ENCODE measurements around the gene SH3RF3. TPM values are rescaled to one million over a fixed set of nuclear protein-coding genes. Genes with fewer than 3 reads are reported as not detected.

Gene SH3RF3
- total RNA-seq, 1 donor from 2014 or later: 1.3 TPM

DNA sequence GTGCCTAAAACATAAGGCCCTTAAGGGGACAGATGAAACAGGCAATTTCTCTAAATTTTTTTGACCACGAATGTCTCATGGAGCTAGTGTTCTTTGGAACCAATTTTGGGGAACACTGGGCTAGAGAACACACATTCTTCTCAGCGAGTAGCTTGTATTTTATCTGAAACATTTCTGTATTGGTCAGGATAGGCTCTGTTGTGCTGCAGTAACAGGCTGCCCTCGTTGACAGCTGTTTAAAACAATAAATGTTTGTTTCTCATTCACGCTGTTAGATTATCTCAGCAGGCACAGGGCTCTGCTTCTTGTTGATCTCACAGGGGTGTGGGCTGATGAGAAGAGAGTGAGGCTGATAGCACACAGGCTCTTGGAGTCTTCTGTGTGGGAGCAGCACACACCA lies 105.3 kb downstream of the SH3RF3 start:
- Mint-ChIP-seq H3K9me3 (ENCODE audit: low read depth) (peaks cover 3% of the 10 kb centered on the region), H3K4me1 (ENCODE audit: low read depth) (peaks cover 10% of the 10 kb centered on the region), H3K36me3 (ENCODE audit: insufficient read depth) (no peaks in the 10 kb centered on the region), H3K27me3 (peaks cover 4% of the 10 kb centered on the region), H3K4me3 (ENCODE audit: low read depth) (no peak overlapping the region), H3K27ac (no peak overlapping the region)
- no peak for DNase-seq (ENCODE audit: low spot score, unreplicated experiment)
- TF ChIP-seq, protein P1, sequence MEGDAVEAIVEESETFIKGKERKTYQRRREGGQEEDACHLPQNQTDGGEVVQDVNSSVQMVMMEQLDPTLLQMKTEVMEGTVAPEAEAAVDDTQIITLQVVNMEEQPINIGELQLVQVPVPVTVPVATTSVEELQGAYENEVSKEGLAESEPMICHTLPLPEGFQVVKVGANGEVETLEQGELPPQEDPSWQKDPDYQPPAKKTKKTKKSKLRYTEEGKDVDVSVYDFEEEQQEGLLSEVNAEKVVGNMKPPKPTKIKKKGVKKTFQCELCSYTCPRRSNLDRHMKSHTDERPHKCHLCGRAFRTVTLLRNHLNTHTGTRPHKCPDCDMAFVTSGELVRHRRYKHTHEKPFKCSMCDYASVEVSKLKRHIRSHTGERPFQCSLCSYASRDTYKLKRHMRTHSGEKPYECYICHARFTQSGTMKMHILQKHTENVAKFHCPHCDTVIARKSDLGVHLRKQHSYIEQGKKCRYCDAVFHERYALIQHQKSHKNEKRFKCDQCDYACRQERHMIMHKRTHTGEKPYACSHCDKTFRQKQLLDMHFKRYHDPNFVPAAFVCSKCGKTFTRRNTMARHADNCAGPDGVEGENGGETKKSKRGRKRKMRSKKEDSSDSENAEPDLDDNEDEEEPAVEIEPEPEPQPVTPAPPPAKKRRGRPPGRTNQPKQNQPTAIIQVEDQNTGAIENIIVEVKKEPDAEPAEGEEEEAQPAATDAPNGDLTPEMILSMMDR (IDR thresholded peaks at IDR 0.05; ENCODE audit: unreplicated experiment): no peak

DNA sequence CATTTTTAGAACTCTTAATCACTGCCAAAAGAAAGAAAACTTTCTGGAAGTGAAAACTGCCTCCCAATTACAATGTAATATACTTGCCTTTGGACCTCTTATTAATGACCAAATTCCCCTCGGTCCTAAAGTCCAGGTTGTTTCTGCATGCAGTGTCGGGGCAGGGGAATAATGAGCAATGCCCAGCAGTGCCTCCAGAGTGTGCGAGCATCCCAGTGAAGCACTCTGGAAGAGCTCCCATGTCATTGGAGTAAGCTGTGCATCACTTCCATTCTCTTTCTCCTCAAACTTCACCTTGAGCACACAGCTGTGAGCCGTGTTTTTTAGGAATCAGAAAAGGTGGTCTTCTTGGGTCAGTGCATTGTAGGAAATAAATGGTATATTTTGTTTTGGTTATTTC lies 107.1 kb downstream of the SH3RF3 start:
- Mint-ChIP-seq H3K4me1 (ENCODE audit: low read depth) (peaks cover 16% of the 10 kb centered on the region), H3K4me3 (ENCODE audit: low read depth) (no peak overlapping the region), H3K27me3 (peaks cover 6% of the 10 kb centered on the region), H3K9me3 (ENCODE audit: low read depth) (peaks cover 3% of the 10 kb centered on the region), H3K27ac (no peak overlapping the region), H3K36me3 (ENCODE audit: insufficient read depth) (no peaks in the 10 kb centered on the region)
- no peak for DNase-seq (ENCODE audit: low spot score, unreplicated experiment)
- TF ChIP-seq, protein P1 (IDR thresholded peaks at IDR 0.05; ENCODE audit: unreplicated experiment): no peak

DNA sequence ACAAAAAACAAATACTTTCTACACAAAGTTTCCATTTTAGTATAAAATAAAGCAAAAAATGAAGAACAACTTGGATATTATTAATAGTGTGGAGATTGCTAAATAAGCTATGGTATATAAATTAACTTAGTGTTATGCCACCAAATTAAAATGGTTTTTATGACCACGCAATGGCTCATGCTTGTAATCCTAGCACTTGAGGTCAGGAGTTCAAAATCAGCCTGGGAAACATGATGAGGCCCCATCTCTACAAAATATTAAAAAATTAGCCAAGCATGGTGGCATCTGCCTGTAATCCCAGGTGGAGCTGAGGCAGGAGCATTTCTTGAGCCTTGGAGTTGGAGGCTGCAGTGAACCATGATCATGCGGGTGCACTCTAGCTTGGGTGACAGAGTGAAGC lies 108.8 kb downstream of the SH3RF3 start:
- H3K27ac Mint-ChIP-seq: no peak overlapping the region
- peaks cover 3% of the 10 kb centered on the region for H3K9me3 Mint-ChIP-seq (ENCODE audit: low read depth)
- TF ChIP-seq, protein P1 (IDR thresholded peaks at IDR 0.05; ENCODE audit: unreplicated experiment): no peak
- no peak for DNase-seq (ENCODE audit: low spot score, unreplicated experiment)
- no peaks in the 10 kb centered on the region for H3K36me3 Mint-ChIP-seq (ENCODE audit: insufficient read depth)
- H3K4me1 Mint-ChIP-seq (ENCODE audit: low read depth): peaks cover 16% of the 10 kb centered on the region
- H3K27me3 Mint-ChIP-seq: peaks cover 6% of the 10 kb centered on the region
- no peak overlapping the region for H3K4me3 Mint-ChIP-seq (ENCODE audit: low read depth)

DNA sequence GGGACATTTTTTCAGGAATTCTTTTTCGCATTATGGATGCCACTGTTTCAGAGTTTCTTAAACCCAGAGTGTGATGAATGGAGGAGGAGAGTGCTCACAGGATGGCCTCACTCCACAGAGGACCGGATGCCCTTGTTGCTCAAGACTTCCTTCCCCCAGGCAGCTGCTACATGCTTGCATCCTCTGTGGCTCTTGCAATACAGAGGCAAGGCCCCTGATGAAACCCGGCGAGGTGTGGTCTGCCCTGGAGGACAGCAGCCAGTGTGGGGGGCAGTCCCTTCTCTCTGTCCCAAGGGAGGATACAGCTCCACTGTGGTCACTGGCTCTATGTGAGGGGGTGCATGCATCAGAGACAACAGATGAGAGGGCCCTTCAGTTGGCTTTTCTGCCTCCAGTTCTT lies 109.6 kb downstream of the SH3RF3 start:
- H3K27me3 Mint-ChIP-seq: peaks cover 6% of the 10 kb centered on the region
- H3K27ac Mint-ChIP-seq: no peak overlapping the region
- no peak overlapping the region for H3K4me3 Mint-ChIP-seq (ENCODE audit: low read depth)
- no peak for DNase-seq (ENCODE audit: low spot score, unreplicated experiment)
- peaks cover 16% of the 10 kb centered on the region for H3K4me1 Mint-ChIP-seq (ENCODE audit: low read depth)
- peaks cover 3% of the 10 kb centered on the region for H3K9me3 Mint-ChIP-seq (ENCODE audit: low read depth)
- H3K36me3 Mint-ChIP-seq (ENCODE audit: insufficient read depth): no peaks in the 10 kb centered on the region
- TF ChIP-seq, protein P1 (IDR thresholded peaks at IDR 0.05; ENCODE audit: unreplicated experiment): no peak

DNA sequence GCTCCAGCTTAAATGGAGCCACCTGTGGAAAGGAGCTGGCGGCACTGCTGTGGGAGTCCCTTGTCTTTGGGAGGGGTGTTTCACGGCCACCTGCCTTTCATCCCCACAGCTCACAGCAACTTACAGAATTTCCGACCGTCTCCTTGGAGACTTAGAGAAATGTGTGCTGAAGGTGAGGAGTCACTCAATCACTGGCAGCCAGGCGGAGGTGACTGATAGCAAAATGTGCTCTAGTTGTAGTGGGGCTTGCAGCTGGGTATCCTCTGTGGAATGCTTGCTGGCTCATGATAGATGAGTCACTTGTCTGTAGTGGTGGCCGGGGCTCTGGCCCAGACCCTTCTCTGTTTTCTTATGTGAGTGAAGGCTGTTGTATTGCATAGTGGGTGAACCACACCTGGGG lies 110.7 kb downstream of the SH3RF3 start:
- no peak for DNase-seq (ENCODE audit: low spot score, unreplicated experiment)
- Mint-ChIP-seq H3K9me3 (ENCODE audit: low read depth) (no peaks in the 10 kb centered on the region), H3K27me3 (peaks cover 4% of the 10 kb centered on the region), H3K4me1 (ENCODE audit: low read depth) (peaks cover 16% of the 10 kb centered on the region), H3K36me3 (ENCODE audit: insufficient read depth) (no peaks in the 10 kb centered on the region), H3K4me3 (ENCODE audit: low read depth) (no peak overlapping the region), H3K27ac (no peak overlapping the region)
- TF ChIP-seq, protein P1 (IDR thresholded peaks at IDR 0.05; ENCODE audit: unreplicated experiment): no peak
